NCI-H345 treated with DMSO at 0.1 percent for 48 hours (cell line): ENCODE results near the gene LDHAL6A.
"Not testable (repeated sequence)": the region's sequence is repeated elsewhere in the genome, so short reads cannot be mapped to it uniquely, and the experiment has no call there.

Experiments used
- DNase-seq: peaks from one replicate; lab custom pipeline; 2025; ENCODE audit not compliant: unreplicated experiment; lab: John Stamatoyannopoulos, UW

LDHAL6A gene

DNA sequence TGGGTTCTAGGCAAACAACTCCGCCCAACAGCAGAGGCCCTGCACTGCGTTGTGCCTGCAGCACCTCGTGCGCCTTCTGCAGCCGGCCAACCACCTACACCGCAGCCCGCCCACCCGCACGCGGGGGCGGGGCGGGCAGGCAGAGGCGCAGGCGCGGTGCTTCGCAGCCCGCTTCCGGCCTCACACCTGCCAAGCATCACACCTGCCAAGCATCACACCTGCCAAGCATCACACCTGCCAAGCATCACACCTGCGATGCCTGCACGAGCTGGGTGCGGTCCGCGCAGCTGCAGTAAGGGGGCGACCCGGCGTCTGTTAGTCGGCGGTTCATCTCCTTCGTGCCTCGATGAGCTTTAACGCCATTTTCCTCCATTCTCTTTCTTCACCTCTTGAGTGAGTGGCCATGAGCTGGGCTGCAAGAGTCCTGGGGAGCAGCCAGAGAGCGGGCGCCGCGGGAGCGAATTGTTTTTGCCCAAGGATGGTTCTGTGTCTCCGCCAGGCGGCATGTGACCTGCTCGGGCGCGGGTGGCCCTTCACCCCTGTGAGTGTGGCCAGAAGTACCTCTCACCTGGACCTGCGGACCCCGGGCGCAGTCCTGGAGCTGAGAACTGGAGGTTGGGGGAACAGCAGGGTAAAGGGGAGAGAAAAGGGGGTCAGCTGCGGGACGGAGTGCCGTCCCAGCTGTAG lies at the start of gene LDHAL6A:
LDHAL6A (plus strand) TSS at position 171 of the 687 bp plus-strand sequence. CDS start 825 bp downstream, outside the sequence.
- no peak for DNase-seq

DNA sequence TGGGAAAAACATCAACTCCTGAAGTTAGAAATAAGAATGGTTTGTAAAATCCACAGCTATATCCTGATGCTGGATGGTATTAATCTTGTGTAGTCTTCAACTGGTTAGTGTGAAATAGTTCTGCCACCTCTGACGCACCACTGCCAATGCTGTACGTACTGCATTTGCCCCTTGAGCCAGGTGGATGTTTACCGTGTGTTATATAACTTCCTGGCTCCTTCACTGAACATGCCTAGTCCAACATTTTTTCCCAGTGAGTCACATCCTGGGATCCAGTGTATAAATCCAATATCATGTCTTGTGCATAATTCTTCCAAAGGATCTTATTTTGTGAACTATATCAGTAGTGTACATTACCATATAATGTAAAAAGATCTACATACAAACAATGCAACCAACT lies 48.3 kb upstream of the LDHAL6A start:
- DNase-seq, result not testable (repeated sequence)

DNA sequence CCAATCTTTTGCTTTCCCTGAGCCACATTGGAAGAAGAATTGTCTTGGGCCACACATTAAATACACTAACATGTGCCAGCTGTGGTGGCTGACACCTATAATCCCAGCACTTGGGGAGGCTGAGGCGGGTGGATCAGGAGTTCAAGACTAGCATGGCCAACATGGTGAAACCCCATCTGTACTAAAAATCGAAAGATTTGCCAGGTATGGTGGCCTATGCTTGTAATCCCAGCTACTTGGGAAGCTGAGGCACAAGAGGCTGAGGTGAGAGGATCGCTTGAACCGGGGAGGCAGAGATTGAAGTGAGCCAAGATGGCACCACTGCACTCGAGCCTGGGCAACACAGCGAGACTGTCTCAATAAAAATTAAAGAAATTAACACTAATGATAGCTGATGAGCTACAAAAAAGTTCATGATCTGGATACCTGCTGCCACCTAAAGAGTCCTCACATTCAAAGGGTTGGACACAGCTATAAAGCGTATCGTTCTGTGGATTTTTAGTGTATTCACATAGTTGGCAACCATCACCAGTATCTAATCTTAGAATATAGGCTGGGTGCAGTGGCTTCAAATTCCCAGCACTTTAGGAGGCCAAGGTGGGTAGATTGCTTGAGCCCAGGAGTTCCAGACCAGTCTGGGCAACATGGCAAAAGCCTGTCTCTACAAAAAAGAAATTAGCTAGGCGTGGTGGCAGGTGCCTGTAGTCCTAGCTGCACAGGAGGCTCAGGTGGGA lies 46.9 kb upstream of the LDHAL6A start:
- DNase-seq, result no peak

DNA sequence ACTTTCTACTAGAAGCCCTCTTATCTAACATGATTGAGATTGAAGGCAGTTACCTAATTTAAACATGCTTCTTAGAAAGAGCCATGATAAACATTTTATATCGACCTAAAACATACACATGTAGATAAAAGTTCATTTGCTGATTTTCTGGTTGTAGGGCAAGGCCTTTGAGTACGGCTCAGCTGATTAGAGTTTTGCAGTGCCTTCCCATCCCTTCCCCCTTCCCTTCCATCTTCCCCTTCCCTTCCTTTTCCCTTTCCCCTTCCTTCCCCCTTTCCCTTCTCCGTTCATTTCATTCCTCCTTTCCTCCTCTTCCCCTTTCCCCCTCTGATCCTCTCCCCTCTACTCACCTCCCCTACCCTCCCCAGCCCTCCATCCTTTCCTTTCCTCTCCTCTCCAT lies 39.2 kb upstream of the LDHAL6A start:
- no peak for DNase-seq

DNA sequence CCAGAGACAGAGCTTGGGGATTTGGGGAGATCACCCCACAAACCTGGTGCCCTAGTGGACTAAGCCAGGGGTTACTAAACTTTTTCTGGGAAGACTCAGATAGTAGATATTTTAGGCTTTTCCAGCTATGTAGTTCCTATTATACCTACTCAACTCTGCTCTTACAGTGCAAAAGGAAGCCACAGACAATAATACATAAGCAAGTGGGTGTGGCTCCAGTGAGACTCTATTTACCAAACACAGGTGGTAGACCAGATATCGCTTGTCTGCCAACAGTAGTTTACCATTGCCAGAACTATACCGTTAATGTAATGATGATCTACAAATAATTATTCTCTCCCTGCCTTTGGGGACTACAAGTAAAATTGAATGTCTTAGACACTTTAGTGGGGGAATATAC lies 36.6 kb upstream of the LDHAL6A start:
- DNase-seq, result no peak

DNA sequence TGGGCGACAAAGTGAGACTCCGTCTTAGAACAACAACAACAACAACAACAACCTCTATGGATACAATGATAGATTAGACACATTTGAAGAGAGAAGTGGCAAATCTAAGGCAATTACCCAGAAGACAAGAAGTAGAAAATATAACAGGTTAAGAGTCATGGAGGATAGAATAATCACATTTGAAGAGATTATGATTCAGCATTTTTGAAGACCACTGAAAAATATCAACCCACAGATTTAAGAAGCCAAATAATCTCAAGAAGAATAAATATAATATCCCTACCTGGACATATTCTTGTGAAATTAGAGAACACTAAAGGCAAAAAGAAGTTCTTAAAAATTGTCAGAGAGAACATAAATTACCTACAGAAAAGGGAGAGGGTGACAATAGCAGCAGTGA lies 35.6 kb upstream of the LDHAL6A start:
- DNase-seq, result no peak

DNA sequence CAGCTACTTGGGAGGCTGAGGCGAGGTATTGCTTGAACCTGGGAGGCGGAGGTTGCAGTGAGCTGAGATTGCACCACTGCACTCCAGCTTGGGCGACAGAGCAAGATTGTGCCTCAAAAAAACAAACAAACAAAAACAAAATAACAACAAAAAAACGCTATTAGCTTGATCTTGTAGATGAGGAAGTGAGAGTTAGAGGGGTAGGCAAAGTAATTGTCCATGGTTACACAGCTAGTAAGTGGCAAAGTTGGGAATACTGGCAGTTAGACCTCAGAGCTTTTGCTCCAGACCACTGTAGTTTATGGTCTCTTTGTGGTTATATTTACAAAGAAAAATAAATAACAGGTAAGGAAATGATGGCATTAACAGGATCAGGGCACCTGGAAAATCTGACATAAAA lies 28.4 kb upstream of the LDHAL6A start:
- DNase-seq, result no peak

DNA sequence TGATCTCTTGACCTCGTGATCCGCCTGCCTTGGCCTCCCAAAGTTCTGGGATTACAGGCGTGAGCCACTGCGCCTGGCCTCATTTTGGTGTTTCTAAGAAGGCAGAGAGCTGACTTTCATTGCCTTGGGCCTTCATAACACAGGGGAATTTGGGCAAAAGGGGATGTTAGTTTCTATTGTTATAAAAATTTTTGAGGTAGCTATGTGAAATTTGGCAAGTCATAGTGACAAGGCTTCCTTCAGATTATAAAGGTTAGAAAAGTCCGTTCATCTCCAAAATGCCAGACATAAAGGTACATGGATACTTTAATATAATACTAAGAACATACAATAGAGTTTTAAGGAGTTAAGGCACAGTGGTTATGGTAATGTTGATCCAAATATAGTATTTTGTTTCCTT lies 26.3 kb upstream of the LDHAL6A start:
- no peak for DNase-seq

DNA sequence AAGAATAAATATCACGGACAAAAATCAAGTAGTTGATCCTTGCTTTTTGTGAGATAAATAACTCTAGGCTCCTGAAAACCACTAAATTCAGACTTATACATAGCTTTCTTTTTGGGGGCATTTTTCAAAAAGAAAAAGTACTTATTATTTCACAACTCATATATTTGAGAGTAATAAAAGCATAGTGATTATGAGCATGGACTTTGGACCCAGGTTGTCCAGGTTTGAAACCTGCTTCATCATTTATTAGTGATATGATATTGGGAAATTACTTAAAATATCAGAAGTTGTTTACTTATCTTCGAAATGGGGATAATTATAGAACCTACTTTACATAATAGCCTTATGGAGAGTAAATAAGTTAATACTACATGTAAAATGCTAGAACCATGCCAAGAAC lies 17.0 kb upstream of the LDHAL6A start:
- no peak for DNase-seq

DNA sequence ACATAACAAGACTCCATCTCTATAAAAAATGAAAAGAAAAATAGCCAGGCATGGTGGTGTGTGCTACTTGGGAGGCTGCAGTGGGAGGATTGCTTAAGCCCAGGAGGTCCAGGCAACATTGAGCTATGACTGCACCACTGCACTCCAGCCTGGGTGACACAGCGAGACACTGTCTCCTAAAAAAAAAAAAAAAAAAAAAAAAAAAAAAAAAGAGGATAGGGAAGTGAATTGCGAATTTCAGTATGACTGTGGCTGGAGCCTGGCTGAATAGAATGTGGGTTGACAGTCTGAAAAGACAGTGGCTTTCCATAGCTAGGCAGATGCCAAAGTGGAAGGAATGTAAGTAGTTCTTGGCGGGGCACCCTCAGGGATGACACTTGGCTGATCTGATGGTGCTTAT lies 6.4 kb upstream of the LDHAL6A start:
- no peak for DNase-seq

DNA sequence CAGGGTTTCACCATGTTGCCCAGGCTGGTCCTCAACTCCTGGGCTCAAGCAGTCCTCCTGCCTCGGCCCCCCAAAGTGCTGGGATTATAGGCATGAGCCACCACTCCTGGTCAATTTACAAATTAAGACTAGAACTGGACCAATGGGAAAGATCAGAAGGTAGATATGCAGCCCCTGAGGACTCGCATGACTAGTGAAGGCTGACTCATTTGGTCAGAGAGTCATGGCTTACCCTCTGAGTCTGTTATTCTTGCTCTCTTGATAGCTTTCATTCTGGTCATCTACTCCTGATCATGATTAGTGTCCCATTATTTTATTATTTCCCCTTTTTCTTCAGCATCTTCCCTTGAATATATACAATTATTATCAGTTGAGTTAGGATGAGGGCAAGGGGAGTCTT lies 2.7 kb upstream of the LDHAL6A start:
- DNase-seq, result no peak

DNA sequence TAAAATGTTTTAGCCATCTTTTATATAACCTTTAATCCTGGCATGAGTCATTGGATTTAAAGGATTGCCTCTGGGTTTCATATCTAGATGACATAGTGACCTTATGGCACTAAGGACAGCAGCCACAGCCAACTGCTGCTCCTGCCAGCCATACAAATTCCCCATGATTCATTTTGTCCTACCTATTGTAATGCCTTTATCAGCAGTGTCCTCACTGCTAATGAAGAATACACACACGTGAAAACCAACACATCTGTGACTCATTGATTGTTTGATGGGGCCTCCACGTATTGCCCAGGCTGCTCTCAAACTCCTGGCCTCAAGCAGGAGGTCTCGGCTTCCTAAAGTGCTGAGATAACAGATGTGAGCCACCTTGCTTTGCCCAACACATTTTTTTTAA lies 1.8 kb downstream of the LDHAL6A start:
- DNase-seq, result no peak

DNA sequence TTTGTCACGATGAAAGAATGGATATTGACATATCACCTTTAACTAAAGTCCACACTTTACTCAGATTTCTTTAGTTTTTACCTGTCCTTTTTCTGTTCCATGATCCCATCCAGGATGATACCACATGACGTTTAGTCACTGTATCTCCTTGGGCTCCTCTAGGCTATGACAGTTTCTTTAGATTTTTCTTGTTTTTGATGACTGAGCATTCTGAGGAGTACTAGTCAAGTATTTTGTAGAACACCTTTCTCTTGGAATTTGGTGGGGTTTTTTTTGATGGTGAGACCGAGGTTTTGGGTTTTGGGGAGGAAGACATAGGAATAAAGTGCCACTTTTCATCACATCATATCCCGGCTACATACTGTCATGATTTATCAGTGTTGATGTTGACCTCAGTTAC lies 4.0 kb downstream of the LDHAL6A start:
- no peak for DNase-seq

DNA sequence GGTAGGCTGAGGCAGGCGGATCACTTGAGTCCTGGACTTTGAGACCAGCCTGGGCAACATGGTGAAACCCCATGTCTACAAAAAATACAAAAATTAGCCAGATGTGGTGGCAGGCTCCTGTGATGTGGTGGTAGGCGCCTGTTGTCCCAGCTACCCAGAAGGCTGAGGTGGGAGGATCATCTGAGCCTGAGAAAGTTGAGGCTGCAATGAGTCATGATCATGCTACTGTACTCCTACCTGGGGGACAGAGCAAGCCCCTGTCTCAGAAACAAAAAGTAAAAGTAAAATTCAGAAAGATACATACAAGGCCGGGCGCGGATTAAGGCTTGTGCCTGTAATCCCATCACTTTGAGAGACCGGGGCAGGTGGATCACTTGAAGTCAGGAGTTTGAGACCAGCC lies 6.3 kb downstream of the LDHAL6A start:
- DNase-seq, result no peak

DNA sequence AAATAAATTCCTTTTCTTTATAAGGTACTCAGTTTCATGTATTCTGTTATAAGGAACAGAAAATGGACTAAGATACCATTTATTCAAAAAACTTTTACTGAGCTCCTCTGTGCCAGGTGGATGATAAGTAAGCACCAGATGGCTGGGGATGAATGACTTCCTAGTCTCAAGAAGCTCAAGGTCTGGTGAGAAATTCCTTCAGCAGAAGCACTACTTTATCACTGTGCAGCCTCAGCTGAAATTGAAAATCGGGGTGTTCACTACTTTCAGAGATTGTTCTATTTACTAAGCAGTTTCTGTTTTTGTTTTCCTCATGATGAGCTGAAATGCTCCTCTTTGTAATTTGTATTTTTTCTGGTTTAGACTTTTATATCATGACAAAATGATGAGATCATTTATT lies 7.8 kb downstream of the LDHAL6A start:
- DNase-seq, result no peak

DNA sequence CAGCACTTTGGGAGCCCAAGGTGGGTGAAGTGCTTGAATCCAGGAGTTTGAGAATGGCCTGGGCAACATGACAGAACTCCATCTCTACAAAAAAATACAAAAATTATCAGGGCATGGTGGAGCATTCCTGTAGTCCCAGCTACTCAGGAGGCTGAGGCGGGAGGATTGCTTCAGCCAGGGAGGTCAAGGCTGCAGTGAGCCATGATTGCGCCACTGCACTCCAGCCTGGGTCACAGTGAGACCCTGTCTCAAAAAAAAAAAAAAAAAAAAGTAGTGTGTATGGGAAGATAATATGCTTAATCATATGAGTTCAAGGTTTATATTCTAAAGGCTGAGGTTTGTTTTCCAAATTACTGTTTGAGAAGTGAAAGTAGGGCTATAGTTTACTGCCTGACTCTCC lies 10.7 kb downstream of the LDHAL6A start:
- DNase-seq, result no peak

DNA sequence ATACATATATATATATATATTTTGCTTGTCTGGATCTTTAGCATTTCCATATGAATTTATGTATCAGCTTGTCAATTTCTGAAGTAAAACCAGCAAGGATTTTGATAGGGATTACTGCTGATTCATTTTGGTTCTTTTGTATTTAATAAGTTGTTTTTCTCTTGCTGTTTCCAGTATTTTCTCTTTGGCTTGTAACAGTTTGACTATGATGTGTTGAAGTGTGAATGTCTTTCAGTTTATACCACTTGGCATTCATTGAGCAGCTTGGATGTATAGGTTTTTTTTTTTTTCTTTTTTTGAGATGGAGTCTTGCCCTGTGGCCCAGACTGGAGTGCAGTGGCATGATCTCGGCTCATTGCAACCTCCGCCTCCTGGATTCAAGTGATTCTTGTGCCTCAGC lies 12.4 kb downstream of the LDHAL6A start:
- DNase-seq, result no peak

DNA sequence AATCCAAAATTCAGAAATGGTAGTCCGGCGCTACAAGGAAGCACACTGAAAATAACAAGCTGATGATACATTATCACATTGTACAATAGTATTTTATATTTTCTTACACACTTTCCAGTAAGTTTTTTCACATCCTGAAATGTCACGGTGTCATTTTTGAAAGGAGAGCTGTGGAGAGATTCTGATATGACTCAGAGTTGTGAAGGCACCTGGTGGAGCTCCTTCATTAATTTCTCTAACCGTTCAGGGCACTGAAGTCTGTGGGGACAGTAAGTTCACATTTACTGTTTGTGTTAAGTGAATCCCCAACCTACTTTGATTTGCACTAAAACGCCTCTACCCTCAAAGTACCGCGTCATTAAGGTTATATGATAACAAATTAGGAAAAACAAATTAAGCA lies 13.3 kb downstream of the LDHAL6A start:
- DNase-seq, result no peak

DNA sequence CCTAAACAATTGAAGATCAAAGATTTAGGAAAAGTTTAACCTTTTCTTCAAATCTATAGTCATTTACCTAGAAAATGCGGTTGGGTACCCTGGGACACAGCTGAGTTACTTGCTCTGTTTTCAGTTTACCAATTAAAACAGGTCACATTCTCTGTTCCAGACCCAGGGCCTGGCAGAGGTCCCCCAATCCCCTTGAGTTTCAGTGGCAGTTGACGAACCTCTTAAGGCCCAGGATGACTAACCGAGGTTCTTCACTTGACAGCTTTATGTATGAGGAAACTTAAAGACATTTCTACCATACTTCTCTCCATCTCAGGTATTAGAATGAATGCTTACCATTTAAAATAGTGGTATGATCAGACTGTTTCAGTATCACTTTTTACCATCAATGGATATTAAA lies 16.3 kb downstream of the LDHAL6A start:
- DNase-seq, result no peak

DNA sequence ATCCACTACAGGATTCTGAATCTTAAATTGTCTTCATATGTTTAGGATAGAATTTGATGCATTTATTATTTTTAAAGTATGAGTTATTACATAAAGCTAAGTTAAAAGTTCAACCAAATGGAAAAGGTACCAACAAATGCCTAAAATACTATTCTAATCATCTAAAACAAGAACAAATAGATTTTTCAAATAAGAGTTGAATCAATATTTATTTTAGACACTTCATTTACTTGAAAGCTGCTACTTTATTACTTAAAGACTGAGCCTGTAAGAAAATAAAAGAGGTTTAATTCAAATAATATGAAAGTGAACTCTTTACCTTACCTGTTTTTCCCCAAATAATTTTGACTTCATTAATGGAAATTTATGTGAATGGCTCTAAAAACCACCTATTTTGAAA lies 16.9 kb downstream of the LDHAL6A start:
- DNase-seq, result no peak

DNA sequence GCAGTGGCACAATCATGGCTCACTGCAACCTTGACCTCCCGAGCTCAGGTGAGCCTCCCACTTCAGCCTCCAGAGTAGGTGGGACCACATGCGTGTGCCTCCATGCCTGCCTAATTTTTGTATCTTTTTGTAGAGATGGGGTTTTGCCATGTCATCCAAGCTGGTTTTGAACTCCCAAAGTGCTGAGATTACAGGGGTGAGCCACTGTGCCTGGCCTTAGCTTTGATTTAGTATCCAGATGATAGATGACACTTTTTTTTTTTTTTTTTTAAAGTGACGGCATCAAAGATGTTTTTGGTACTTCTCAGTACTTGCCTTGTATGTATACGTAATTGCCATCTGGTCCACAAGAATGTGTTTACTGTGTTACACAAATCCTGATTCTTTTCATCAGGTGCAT lies 23.4 kb downstream of the LDHAL6A start:
- no peak for DNase-seq

DNA sequence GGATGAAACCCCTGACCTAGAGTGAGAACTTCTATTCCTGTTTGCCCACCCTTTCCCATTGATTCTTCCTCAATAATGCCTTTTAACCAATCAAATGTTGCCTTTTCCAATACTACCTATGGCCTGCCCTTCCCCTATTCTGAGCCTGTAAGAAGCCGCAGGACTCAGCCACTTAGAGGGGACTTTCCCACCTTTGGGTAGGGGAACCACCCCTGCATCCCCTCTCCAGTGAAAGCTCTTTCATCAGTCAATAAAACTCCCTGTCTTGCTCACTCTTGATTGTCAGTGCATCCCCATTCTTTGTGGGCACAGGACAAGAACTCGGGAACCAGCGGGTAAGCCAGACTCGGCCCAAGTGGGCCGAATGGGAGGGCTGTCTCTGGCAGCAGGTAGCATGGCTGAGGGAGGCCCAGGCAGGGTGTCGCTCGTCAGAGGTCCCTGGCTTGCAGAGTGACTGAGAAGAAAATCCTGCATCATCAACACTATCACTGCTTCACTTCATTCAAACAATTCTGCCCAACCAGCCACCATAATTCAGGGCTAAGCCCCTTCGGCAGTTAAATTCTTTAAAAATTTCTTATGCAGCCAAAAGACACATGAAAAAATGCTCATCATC lies 30.4 kb downstream of the LDHAL6A start:
- DNase-seq, result no peak
